HG02870 (cell line): ENCODE measurements around the gene SAV1.
A peak's percentile ranks its signal among the peaks of the same experiment; 100 is the strongest.
"Not testable (repeated sequence)": the region's sequence is repeated elsewhere in the genome, so short reads cannot be mapped to it uniquely, and the experiment has no call there.

ENCODE experiments used
- ATAC-seq: cut with Tn5 transposase; IDR thresholded peaks from one replicate; pipeline ENCODE4 v1.9.1; 2021; ENCODE audit warnings: mild to moderate bottlenecking, moderate library complexity; ENCODE audit not compliant: unreplicated experiment

SAV1 gene

GRCh38 chr14:50666772-50667683 is 1.1 kb downstream of the SAV1 start:
- no peak for ATAC-seq

- ATAC-seq, result not testable (repeated sequence)
These were observed 2.8 kb downstream of the SAV1 start for GRCh38 chr14:50665300-50665699.

DNA sequence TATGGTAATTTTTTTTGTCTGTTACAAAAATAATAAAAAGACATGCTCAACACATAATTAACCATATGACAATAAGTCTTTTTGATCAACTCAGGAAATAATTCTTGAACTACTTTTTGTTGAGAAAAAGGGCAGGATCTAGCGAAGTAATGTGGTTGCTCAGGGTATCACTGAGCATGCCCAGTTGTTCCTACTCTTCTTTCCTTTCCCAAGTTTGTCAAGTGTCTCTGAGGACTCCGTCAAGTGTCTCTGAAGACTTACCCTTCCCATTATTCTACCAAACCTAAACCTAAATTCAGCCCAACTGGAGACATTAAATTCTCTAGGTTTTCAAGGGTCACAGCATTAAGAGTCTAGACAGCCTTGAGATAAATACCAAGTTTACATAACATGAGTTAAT is 3.5 kb downstream of the SAV1 start:
- ATAC-seq, result not testable (repeated sequence)

GRCh38 chr14:50659327-50659974 is 8.7 kb downstream of the SAV1 start:
- no peak for ATAC-seq

- no peak for ATAC-seq
These were observed 9.9 kb downstream of the SAV1 start for GRCh38 chr14:50658203-50658602.

GRCh38 chr14:50657753-50658152 is 10.4 kb downstream of the SAV1 start:
- ATAC-seq, result no peak

DNA sequence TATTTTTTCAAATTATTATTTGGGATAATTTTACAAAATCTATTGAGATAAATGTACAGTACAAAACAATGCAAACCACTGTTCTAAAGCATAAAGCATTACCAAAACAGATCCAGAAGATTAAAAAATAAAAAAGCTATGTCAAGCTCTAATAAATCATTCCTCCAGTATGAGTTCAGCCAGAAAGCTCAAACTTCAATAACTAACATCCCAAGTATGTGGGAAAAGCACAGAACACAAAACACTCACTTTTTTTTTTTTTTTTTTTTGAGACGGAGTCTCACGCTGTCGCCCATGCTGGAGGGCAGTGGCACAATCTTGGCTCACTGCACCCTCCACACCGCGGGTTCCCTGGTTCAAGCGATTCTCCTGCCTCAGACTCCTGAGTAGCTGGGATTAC is 11.3 kb downstream of the SAV1 start:
- no peak for ATAC-seq

- ATAC-seq, result no peak
These were observed 18.4 kb downstream of the SAV1 start for GRCh38 chr14:50649691-50650090.

GRCh38 chr14:50647753-50648152 is 20.4 kb downstream of the SAV1 start:
- ATAC-seq, result no peak

DNA sequence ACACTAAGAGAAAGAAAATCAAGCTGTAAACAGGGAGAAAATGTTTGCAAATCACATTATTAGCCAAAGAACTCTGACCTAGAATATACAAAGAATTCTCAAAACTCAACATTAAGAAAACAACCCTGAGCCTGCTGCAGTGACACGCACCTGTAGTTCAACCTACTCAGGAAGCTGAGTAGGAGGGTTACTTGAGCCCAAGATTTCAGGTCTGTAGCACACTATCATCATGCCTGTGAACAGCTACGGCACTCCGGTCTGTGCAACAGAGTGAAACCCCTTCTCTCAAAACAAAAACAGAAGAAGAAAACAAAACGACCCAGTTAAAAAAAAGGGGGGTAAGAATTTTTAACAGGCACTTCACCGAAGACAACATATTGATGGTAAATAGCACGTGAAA is 20.8 kb downstream of the SAV1 start:
- peak; percentile 97 for ATAC-seq

DNA sequence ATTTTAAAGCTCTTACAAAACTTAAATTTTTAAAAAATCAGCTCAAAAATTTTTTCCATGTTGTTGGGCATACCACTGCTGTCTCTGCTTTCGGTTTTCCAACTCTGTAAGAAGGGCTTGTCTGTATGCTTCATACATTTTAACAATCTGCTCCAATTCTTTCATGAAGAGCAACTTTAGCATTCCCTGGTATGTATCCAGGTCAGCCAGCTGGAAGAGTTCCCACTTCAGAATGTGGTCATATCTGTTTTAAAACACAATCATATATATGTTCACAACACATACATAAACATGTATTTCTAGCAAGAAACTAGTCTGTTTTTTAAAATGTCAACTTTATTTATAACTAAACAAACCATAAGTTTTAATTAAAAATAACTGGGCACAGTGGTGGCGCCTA is 33.0 kb downstream of the SAV1 start:
- no peak for ATAC-seq

- no peak for ATAC-seq
These were observed 34.2 kb downstream of the SAV1 start for GRCh38 chr14:50633954-50634353.

GRCh38 chr14:50631408-50631821 is 36.7 kb downstream of the SAV1 start:
- ATAC-seq, result no peak

DNA sequence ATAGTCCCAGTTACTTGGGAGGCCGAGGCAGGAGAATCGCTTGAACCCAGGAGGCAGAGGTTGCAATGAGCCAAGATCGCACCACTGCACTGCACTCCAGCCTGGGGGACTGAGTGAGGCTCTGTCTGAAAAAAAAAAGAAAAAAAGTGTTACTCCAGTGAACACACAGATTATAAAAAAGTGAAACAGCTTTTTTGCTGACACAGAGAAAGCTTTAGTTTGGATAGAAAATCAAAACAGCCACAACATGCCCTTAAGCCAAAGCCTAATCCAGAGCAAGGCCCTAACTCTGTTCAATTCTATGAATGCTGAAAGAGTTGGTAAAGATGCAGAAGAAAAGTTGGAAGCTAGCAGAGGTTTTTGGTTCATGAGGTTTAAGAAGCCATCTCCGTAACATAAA is 43.2 kb downstream of the SAV1 start:
- not testable (repeated sequence) for ATAC-seq

DNA sequence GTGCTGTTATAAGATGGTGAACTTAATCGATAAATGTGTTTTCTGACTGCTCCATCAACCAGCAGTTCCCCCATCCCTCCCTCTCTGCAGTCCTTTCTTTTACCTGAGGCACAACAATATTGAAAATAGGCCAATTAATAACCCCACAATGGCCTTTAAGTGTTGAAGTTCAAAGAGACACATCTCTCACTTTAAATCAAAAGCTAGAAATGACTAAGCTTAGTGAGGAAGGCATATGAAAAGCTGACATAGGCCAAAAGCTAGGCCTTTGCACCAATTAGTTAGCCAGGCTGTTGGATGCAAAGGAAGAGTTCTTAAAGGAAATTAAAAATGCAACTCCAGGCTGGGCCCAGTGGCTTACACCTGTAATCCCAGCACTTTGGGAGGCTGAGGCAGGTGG is 43.7 kb downstream of the SAV1 start:
- peak; percentile 68 for ATAC-seq

- no peak for ATAC-seq
These were observed 45.1 kb downstream of the SAV1 start for GRCh38 chr14:50622978-50623377.

DNA sequence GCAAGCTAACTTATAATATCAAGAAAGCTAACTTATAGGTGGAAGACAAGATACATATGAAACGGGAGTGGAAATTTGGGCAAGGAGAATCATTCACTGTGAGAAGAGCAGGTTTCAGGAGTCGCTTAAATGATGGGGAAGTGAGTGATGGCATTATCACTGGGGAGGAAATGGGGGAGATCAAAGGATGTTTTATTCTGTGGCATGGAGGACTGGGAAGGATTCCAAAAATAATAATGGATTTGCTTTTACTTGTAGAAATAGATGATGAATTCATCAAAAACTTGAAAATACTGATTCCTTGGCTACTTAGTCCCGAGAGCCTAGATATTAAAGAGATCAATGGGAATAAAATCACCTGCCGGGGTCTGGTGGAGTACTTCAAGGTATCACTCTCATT is 47.8 kb downstream of the SAV1 start:
- ATAC-seq, result no peak

DNA sequence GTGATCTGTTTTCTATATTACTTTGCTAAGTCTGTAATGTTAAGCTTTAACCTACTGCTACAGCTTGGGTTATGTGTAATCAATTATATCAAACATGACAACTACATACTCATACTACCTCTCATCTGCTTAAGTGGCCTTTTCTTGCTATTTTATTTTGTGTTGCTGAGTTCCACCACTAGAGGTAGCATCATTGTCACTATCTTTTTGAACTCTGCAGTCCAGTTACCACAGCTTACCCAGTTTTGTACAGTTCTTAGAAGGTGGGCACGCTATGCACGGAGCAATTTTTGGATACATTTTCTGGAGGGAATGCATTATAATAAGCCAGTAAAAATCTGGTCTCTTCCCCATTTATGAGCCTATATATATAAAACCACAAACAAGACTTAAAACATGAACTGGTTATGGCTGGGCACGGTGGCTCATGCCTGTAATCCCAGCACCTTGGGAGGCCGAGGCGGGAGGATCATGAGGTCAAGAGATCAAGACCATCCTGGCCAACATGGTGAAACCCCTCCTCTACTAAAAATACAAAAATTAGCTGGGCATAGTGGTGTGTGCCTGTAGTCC is 48.5 kb downstream of the SAV1 start:
- peak; percentile 53 for ATAC-seq

- ATAC-seq, result no peak
These were observed 51.8 kb downstream of the SAV1 start for GRCh38 chr14:50616275-50616674.

- no peak for ATAC-seq
These were observed 52.6 kb downstream of the SAV1 start for GRCh38 chr14:50615552-50615951.

GRCh38 chr14:50615056-50615455 is 53.0 kb downstream of the SAV1 start:
- ATAC-seq, result no peak

DNA sequence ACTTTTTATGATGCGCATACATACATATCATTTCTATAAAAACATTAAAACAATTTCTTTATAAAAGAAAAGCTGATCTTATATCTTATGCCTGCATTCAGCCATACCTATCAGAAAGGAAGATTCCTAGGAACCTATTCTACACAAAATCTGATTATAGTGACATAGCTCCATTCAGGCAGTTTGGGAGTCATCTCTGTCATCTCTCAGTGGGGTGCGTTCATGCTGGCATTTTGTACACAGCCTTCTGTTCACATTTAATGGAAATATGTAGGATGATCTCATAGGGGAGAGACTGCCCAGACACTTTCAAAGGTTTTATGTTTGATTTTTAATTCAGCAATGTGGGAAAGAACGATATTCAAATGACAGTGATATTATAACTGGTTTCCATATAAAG is 55.3 kb downstream of the SAV1 start:
- no peak for ATAC-seq
